COLO668 (cell line): Measurements from ENCODE around the gene RIPOR3.
A peak's percentile ranks its signal among the peaks of the same experiment; 100 is the strongest.
"Not testable (repeated sequence)": the region's sequence is repeated elsewhere in the genome, so short reads cannot be mapped to it uniquely, and the experiment has no call there.

Source experiments
- DNase-seq: peaks from one replicate; lab custom pipeline; 2025; ENCODE audit not compliant: unreplicated experiment; lab: John Stamatoyannopoulos, UW

Gene RIPOR3

DNA sequence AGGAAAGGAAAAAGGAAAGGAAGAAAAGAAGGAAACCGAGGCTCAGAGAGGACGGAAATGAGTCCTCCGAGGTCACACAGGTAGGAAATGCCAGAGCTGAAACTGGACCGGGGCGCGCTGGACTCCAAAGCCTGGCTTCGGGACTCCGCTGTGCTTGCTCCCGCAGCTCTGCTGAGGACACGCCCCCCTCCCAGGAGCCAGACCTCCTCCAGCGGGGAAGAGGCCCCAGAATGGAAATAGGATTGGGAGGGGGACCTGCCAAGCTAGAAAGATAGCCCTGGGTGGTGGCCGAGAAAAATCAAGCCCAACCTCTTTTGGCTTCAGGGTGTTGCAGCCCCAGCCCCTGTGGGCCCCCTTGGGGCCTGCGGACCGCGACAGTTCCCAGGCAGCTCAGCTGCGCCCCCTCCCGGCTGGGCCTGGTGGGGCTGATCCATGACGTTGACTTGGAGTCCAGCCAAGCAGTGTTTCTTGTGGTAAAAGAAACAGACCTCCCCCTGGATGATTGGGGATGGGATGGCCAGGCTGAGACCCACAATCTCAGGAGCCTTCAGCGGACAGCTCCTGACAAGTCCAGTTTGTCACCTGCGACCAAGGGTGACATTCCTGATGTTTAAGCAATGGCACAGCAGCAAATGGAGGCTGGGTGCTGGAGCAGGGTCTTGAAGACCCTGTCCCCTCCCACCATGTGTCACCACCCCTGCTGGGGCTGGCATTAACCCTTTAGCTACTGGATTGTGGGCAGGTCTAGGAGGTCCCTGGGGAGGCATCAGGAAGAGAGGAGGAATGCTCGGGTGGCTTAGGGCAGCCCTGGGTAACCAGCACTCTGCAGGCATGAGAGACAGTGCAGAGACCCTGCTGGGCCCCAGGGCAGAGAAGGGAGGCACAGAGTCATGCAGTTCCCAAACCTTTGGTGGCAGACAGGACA lies 55.4 kb downstream of the RIPOR3 start:
- DNase-seq: peak; percentile 76

DNA sequence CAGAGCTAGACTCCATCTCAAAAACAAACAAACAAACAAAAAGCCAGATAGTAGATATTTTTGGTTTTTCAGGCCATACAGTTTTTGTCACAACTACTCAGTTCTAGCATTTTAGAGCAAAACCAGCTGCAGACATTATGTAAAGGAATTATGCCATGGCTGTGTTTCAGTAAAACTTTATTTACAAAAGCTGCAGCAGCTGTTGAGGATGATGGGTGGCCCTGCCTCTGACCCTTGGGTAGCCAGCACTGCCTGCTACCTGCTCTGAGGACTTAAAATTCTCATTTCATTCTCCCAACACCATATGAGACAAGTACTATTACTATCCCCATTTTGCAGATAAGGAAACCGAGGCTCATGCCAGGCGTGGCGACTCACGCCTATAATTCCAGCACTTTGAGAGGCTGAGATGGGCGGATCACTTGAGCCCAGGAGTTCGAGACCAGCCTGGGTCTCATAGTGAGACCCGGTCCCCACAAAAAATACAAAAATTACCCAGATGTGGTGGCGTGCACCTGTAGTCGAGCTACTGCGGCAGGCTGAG lies 56.3 kb downstream of the RIPOR3 start:
- no peak for DNase-seq

DNA sequence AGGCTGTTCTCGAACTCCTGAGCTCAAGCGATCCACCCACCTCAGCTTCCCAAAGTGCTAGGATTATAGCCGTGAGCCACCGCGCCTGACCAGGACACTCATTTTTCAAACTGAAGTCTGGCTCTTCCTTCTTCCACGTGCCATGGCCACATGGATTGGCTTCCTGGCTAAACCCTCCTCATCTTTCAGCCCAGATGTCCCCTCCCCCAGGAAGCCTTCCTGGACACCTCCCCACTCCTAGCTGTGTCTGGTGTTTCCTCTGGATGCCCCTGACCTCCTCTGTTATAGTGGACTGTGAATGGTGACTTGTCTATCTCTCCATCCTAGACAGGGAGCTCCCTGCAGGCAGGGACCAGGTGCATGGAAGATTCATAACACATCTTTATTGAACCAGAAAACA lies 57.2 kb downstream of the RIPOR3 start:
- DNase-seq: no peak

DNA sequence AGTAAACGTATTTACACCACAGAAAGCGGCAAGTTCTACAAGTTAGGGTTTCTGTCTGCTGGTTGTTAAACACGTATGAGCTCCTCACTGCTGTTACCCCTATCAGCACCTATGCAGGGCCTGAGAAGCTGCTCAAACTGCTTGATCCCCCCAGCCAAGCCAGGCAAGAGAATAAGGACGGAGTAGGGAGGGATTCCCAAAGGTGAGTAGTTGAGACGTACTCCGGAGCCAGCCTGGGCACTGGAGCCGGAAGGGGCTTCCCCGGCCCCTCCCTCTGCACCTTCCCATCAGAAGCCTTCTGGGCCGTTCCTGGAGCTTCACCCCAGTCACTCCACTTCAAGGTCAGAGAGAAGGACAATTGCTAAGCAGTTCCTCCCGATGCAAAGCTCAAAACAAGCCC lies 58.0 kb downstream of the RIPOR3 start:
- DNase-seq: no peak

DNA sequence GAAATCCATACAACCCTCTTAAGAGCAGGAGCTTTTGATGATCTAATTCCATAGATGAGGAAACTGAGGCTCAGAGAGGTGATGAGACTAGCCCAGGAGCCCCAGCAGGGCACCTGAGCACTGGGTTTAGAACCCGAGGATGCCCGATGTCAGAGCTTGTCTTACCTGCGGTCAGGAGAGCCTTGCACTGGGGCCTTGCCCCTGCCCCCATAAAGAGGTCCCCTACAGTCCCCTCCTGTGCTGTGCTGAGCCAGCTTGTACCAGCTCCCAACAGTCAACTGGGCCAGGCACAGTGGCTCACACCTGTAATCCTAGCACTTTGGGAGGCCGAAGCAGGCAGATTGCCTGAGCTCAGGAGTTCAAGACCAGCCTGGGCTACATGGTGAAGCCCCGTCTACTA lies 58.6 kb downstream of the RIPOR3 start:
- DNase-seq: no peak

DNA sequence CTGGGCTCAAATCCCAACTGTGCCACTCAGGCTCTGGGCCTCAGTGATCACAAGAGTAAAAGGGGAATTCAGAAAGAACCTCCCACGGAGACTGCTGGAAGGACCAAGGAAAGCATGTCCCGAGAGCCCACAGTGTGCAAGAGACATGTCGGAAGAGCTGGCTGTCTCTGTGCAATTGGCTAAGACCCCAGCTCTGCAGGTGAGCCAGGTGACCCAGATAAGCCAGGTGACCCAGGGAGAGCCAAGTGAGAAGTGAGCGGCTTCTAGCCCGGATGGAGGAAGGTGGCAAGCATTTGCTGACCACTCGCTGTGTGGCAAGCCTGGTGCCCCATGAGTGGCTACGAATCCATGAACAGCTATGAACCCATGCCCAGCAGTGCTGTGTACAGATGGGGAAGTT lies 59.1 kb downstream of the RIPOR3 start:
- DNase-seq: no peak

DNA sequence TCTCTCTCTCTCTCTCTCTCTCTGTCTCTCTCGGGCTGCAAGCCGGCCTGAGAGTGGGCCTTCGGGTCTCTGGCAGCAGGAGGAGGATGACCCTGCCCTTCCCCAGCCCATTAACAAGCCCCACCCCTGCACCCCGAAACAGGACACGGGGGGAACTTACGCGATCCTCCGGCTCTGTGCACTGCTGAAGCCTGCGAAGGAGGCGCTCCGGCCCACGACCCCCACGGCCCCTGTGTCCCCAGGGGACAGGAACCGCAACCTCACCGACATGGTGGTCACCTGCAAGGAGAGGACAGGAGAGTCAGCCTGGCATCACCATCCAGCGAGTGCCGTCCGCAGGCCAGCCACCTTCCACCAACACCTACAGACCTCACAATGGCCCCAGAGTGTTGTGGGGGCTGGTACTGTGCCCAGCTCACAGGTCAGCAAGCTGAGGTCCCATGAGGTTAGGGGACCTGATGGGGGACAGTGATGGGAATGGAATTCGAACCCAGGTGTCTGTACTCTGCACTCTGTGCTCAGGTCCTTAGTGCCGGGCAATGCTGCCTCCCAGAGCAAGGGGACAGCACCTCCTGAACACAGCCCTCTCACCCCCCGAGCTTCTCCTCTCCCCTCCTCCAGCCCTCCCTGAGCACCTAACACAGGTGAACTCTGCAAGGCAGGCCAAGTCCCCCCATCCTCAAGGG lies 60.6 kb downstream of the RIPOR3 start:
- DNase-seq: no peak

DNA sequence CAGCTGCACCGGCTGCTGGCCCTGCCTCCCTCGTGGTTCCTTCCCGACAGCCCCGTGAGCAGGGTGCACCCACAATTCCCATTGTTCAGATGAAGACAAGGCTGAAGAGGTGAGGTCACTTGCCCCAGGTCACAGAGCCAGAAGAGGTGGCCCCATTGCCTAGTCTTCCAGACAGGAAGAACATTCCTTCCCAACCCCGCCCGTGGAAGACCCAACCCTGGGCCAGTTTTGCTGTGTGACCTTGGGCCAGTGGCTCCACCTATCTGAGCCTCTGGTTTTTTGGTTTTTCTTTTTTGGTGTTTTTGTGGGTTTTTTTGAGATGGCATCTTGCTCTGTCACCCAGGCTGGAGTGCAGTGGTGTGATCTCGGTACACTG lies 61.7 kb downstream of the RIPOR3 start:
- no peak for DNase-seq

DNA sequence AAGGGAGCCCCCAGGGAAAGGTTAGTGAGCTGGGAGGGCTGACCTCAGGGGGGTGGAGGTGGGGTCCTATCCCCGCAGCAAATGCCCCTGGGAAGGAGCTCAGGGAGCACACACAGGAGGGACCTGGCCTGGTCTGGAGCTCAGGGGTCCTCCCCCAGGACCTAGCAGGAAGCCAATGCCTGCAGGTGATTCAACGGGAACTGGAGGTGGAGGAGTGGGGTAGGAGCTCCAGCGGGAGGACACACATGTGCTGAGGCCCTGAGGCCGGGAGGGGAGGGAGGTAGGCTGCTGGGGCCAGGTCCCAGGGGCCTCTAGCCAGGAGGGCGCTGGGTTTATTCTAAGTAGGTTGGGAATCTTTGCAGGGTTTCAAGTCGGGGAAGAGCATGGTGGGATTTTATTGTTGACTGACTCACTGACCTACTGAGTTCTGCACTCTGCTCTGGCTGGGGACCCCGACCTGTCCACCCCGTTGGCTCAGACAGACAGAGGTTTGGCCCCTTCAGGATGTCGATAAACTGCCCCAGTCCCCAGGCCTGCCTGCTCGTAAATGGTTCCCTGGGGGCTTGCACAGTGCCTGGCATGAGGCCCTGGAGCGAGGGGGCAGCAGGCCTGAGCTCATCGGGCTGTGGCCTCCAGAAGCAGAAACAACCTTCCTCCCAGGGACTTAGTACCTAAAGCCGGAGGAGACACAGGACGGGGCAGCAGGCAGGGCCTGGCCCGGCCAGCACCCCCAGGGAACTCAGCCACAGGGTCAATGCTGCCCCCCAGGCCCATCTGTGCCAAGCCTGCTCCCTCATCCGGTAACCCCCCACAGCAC lies 62.3 kb downstream of the RIPOR3 start:
- DNase-seq: peak; percentile 26

DNA sequence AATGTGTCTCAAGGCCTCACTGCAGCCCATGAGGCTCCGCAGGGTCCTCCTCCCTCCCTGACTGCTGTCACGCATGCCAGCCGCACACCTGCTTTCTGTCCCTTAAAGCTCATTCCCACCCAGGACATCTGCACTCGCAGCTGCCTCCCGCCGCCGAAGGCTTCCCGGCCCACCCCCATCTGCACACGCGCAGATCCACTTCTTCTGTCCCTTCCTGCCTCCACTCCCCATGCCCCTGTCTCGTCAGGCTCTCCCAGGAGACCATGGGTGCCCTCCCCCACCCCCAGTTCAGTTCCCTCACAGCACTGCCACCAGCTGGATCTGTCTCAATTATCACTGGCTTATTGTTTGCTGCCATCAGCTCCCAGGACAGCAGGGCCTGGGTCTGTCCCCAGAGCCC lies 63.0 kb downstream of the RIPOR3 start:
- DNase-seq: peak; percentile 63

DNA sequence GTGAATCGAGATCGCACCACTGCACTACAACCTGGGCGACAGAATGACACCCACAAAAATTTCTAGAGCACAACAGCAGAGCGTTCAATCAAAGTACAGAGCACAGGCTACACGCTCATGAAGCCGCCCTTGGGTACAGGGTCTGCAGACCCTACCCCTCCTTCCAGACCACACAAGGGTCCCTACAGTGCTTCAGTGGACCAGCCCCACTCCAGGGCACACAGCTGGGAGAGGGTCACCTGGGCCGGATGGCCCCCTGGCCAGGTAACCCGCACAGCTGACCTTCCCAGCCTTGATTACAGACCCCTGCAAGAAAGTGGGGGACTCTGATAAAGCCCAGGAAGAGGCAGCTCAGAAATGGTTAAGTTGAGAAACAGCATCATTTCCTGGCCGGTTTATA lies 63.6 kb downstream of the RIPOR3 start:
- no peak for DNase-seq

DNA sequence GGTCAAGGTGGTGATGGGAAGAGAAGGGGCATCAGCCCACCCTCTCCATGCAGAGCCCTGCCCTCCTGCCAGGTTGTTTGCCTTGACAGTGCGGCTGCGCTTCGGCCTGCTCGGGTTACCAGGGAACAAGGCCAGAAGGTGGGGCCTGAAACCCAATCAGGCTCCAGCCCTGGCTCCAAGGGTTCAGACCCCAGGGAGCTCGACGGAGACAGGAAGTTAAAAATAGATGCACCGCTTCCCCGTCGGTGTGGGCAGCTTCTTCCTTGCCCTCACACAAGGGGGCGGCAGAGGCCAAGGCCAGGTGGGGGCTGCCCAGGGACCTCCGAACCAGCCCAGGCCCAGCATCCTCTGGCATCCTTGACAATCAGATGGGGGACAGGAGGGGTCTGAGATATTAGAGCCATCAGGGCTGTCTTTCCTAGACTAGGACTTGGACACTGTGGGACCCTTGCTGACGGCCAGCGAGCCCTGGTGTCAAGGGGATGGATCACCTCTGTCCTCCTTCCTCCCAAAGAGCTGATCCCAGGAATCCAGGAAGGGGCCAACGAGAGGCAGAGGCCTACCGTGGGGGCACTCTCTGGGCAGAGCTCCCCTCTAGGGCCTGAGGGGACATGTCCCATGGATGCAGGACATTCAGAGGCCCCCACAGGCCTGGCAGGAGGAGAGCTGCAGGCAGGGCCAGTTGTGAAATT lies 65.2 kb downstream of the RIPOR3 start:
- DNase-seq: peak; percentile 78

DNA sequence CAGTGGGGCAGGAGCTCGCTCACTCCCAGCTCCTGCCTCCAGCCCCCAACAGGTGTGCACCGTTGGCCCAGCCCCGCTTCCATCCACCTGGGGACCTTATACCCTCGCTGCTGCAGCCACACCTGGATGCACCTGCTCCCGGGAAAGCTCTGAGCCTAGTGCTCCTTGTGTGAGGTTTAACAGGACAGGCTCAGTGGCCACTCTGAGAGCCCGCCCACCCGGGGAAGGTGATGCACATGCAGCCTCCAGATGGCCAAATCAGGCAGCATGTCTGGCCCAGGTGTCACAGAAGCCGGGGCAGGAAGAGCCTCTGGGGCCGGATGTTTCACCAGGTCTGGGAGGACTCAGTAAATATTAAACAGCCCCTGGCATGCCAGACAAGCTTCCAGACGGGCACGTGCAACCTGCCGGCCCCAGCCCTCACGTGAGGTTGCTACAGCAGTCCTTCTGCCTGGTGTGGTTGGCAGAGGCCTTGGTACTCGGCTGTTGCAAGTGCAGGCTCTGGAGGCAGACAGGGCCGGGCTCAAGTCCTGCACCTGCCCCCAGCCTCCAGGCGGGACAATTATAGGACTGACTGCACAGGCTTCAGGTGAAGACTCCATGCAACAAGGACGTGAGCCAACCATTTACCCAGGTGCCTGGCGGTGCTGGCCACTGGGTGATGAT lies 66.9 kb downstream of the RIPOR3 start:
- peak; percentile 96 for DNase-seq

DNA sequence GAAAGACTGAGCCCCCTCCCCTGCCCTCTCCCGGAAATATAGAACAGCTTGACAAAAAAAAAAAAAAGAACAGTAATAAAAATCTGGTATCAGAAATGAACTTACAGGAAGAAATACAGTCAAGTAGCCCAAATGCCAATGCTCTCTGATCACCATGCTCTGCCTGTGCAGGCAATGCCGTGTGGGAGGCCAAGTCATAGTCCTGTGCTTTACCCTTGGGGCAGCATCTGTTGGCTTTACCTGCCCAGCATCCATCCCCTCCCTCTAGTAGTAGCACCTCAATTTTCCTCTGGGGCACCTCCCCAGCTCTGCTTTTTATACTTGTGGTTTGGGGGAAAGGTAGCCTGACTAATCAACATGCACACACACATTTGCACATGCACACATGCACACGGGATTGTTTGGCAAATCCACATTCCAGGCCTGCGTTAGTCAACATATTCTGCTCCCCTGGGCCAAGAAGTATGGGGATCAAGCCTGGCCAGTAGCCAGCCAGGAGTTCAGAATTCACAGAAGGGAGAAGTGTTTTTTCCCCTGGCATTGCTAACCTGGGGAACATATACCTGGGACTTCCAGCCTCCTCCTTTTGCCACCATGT lies 70.2 kb downstream of the RIPOR3 start:
- DNase-seq: no peak

DNA sequence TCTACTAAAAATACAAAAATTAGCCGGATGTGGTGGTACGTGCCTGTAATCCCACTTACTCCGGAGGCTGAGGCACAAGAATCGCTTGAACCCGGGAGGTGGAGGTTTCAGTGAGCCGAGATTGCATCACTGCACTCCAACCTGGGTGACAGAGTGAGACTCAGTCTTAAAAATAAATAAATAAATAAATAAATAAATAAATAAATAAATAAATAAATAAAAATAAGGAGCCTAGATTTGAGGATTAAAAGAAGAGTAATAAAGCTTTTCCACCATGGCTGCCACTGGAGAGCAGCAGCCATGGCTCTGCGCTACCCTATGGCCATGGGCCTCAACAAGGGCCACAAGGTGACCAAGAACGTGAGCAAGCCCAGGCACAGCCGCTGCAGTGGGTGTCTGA lies 70.9 kb downstream of the RIPOR3 start:
- DNase-seq: not testable (repeated sequence)

DNA sequence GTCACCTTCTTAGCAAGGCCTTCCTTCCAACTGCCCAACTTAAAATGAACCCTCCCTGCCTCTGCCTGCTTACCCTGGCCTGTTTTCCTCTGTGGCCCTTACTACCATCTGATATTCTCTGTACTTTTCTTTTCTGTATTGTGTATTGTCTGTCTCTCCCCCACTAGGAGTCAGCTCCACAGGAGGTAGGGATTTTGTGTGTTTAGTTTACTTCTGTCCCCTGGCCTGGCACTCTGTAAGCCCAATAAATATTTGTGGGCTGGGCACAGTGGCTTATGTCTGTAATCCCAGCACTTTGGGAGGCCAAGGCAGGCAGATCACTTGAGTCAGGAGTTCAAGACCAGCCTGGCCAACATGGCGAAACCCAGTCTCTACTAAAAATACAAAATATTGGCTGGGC lies 72.8 kb downstream of the RIPOR3 start:
- DNase-seq: no peak

DNA sequence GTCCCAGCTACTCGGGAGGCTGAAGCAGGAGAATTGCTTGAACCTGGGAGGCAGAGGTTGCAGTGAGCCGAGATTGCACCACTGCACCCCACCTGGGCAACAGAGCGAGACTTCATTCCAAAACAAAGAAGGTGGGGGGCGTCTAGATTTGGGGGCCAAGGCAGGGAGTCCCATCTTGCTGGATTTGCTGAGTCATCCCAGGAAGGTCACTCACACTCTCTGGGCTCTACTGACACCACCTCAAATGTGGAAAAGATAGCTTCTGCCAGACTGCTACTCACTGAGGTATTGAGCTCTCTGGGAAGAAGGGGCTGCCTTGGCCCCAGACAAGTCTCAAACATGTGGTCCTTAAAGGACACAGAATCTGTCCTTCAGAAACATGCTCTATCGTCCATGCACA lies 74.3 kb downstream of the RIPOR3 start:
- DNase-seq: no peak

DNA sequence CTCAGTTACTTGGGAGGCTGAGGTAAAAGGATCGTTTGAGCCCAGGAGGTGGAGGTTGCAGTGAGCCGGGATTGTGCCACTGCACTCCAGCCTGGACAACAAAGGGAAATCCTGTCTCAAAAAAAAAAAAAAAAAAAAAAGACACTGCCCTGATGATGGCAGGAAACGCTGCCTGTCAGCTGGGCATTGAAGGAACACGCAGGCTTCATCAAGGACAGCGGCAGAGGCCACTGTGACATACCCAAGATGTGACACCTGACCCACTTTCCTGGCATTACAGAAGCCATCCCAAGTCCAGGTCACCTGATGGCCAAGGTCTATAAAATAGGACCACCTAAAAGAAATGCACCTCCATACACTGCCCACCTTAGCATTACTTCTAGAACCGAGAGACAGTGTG lies 75.9 kb downstream of the RIPOR3 start:
- no peak for DNase-seq

DNA sequence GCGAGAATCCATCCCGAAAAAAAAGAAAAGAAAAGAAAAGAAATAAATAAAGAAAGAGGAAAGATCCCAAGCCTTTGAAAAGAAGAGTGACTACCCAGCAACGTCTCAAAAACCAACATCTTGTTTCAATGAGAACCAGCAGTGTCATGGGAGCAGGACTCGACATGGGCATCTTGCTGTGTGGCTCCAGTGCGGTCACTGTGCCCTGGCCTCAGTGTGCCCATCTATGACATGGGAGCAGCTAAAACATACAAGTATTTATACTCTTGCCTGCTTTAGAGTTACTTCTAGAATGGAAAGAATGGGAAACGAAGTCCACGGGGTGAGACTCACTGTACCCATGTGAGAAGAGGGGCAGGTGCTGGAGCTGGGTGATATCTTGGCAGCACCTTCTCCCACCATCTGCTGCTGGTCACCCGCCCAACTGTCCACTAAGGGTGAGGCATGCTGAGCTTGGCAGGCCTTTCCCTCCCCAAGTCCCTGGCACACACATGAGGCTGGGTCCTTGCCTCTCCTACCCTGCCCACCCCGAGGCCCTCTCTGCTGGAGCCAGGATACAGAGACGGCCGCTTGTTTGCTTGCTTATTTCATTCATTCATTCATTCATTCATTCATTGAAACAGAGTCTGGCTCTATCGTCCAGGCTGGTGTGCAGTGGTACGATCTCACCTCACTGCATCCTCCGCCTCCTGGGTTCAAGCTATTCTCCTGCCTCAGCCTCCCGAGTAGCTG lies 77.7 kb downstream of the RIPOR3 start:
- no peak for DNase-seq
